ENCODE data around the gene ST3GAL4.
"Not testable (repeated sequence)": the region's sequence is repeated elsewhere in the genome, so short reads cannot be mapped to it uniquely, and the experiment has no call there.

The ST3GAL4 gene

DNA sequence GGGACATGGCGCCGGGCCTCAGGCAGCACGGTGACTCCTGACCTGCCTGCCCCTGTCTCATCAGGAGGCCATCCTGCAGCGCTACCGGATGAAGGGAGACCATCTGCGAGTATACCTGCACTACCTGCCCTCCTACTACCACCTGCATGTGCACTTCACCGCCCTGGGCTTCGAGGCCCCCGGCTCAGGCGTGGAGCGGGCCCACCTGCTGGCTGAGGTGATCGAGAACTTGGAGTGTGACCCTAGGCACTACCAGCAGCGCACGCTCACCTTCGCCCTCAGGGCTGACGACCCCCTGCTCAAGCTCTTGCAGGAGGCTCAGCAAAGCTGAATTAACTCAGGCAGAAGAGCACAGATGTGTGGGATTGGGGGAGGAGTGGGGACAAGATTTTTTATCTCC is 10.2 kb upstream of the ST3GAL4 start:
- in situ Hi-C loops (cut with MboI; ENCODE audit: low sequenced_read_pairs) = no loop called here

DNA sequence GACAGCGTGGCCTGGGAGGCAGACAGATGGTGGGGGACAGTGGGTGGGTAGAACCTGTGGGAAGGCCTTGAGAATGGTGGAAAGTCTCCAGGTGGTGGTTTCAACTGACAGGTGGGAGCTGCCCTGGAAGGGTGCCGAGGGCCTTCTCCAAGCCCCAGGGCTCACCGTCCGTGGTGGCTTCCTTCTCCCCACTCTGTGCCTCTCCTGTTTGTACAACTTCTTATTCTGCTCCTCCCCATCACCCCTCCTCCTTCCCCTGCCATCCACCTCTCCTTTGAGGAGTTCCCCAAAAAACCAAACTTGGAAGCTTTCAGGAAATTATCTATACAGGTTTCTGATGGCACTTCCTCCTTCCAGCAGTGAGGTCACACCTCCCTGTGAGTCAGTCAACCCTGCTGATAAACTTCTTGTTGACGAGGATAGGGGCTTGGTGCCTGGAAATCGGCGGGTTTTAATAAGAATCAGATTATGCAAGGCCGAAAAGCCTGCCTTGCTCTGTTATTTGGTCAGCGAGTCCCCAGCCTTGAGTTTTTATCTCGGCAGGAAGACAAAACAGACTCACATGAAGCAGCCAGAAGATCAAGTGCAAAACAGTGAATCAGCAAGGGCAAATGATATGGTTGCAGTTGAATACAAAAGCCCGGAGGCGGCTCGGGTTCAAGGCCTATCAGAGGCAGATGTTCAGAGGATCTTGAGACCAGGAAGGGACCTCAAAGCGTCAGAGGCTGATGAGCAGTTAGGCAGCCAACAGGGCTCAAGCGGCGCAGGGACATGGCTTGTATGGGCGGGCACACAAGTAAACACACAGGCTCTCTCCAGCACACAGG is 9.5 kb upstream of the ST3GAL4 start:
- in situ Hi-C loops (cut with MboI; ENCODE audit: low sequenced_read_pairs) = no loop called here

DNA sequence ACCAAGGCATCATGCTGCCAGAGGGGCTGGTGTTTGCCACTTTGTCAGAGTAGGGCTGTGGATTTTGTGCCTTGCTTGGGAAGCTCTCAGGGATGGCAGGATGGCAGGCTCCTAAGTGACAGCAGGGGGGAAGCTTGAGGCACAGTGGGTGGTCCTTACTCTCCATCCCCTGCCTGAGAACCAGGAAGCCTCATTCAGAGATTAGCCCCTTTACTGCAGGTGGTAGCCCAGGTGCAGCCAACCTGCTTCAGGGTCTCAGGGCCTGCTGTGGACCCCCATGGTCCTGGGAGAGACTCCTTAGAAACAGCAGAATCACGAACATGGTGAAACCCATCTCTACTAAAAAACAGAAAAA is 8.9 kb upstream of the ST3GAL4 start:
- in situ Hi-C loops (cut with MboI; ENCODE audit: low sequenced_read_pairs) = no loop called here

DNA sequence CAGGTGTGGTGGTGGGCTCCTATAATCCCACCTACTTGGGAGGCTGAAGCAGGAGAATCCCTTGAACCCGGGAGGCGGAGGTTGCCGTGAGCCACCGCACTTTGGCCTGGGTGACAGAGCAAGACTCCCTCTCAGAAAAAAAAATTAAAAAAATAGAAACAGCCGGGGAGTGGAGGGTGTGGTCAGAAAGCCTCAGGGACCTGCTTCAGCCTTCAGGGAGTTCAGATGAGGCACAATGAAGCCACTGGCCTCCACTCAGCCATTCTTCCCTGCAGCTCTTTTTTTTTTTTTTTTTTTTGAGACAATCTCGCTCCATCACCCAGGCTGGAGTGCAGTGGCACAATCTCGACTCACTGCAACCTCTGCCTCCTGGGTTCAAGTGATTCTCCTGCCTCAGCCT is 8.5 kb upstream of the ST3GAL4 start:
- in situ Hi-C loops (cut with MboI; ENCODE audit: low sequenced_read_pairs) = not testable (repeated sequence)

DNA sequence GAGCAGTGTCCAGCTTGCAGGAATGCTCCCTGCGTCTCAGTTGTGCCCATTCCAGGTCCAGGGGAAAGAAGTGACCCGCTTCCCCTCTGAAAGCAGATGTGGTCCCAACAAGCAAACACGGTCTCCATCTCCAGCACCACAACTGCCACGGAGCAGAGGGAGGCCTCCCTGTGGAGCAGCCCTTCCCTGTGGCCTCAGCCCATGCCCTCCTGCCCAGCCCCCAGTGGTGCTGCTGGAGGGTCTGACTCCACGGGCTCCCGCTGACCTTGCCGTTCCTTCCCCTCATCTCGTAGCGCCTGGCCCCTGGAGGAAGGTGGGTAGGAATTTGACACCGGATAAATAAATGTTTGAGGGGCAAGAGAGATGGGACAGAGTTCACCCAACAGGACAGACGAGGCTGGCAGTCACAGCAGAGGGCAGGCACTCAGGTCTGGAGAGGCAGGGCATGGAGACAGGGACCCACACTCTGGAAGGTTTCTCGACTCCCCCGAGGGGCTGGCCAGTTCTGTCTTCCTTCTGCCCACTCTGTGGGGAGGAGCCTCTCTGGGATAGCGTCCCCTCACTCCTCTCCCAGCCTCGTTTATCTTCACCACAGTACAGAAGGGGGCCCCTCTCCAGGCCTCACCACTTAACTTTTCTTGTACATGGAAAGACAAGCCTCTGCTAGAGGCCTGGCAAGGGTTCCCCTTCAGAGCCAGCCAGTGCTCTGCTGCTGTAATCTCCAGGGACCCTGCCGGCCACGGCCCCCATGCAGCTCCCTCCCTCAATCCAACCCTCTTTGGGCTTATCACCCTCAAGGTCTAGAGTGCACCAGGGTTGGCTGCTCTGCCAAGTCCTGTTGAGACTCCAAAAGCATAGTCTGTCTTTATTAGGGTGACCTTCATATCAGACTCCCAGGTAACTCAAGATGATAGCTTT is 7.5 kb upstream of the ST3GAL4 start:
- in situ Hi-C loops (cut with MboI; ENCODE audit: low sequenced_read_pairs) = no loop called here

DNA sequence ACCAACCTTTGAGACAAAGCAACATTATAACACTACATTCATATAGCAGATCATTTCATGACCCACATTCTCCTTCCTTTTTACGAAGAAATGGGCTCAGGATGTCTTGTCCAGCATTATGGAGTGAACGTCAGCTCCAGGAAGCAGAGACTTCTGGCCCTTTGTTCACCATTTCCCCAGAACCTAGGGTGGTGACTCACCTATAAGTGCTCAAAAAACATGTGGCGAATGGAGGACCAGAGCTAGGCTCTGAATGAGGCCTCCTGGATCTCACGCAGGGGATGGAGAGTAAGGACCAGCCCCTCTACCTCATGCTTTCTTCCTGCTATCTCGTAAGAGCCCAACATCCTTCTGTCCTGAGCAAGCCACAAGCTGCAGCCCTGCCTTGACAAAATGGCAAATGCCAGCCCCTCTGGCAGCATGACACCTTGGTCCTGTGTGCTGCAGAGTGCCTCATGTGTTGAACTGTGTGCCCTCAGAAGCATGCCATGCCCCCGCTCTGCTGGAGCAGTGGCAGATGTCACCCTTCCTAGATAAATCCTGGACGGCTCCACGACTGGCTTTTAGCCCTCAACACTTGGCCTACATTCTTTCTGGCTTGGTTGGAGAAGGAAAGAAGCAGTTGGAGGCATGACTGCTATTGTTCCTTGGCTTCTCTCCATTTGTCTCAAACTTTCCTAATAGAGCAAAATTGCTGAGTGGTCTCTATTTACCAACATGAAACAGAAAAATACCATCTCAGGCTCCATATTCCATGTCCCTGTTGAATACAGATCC is 6.5 kb upstream of the ST3GAL4 start:
- in situ Hi-C loops (cut with MboI; ENCODE audit: low sequenced_read_pairs) = no loop called here

DNA sequence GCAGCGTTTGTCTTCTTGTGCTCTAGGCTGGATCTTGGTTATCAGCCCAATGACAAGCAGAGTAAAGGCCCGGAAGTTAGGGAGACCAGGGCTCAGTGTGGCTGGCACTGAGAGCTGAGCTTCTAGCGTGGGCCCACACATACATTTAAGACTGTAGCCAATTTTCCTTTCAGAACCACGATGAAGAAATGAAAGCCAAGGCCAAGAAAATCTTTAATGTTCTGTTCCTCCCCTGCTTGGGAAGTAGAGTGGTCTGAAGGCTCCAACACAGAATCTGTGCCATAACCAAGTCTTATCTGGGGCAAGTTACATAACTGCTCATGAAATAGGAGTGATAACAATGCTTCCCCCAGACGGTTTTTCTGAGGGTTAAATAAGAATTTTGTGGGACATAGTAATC is 4.7 kb upstream of the ST3GAL4 start:
- in situ Hi-C loops (cut with MboI; ENCODE audit: low sequenced_read_pairs) = no loop called here

DNA sequence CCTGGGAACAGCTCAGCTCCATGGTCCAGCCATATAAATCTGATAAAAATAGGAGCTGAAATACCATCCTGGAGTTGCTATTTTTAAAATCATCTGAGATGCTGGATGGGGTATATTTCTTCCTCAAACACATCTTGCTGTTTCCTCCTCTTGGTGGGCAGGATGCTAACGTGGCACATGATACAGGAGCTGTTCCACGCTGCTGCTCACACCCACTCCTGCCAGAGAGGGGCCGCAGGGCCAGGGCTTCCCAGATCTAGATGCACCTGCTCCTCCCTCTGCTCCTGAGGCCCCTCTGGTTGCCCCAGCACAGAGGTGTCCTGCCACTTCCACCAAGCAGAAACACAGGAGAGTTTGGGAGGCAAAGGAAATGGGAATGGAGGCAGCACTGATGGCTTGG is 3.3 kb upstream of the ST3GAL4 start:
- in situ Hi-C loops (cut with MboI; ENCODE audit: low sequenced_read_pairs) = no loop called here

DNA sequence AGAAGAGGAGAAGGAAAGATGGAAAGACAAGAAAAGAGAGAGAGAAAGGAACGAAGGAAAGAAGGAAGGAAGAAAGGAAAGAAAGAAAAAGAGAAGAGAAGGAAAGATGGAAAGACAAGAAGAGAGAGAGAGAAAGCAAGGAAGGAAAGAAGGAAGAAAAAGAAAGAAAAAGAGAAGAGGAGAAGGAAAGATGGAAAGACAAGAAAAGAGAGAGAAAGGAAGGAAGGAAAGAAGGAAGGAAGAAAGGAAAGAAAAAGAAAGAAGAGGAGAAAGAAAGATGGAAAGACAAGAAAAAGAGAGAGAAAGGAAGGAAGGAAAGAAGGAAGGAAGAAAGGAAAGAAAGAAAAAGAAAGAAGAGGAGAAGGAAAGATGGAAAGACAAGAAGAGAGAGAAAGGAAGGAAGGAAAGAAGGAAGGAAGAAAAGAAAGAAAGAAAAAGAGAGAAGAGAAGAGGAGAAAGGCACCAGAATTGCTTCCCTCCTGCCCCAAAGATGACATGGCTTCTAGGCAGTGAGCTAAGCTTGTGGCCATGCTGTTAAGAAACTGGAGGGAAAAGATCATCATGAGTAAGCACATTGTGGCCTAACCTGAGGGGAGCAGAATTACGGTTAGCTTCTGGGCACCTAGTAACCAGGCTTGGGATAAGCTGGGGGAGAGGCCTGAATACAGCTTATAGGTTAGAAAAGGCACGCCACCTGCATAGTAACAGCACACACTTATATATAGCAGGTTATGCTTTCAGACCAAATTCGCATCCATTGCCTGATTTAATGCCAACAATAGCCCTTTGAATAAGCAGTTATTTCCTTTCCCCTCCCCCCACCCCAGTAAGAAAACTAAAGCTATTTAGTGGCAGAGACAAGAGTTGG is 2.3 kb upstream of the ST3GAL4 start:
- in situ Hi-C loops (cut with MboI; ENCODE audit: low sequenced_read_pairs) = no loop called here

DNA sequence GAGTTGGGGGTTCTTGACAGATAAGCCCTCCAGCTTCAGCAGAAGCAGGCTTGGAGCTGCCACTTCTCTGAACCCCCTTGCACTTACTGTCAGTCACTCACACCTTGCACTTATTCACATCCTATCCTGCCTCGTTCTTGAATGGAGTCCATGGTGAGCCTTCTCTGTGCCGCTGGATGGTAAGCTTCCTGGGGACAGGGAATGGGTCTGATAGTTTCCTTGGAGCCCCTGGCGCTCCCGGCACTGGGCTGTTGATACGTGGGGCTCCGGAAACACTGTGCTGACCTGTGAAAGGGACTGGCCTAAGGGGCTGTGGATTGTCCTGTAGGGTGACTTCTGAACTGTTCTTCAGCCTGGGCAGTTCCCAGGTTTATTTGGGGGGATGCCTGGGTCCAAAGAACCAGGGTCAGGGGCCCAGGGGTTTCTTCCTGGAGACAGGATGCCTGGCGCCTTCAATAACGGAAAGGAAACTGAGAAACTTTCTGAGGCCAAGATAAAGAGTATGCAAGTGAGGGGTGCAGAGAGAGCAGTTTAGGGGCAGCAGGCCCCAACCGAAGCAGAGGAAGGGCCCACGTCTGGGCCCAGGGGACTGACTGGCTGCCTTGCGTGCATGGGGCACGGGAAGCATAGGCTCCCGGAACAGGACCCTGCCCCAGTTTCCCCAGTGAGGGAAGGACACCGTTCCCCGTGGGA is 709 bp upstream of the ST3GAL4 start:
- in situ Hi-C loops (cut with MboI; ENCODE audit: low sequenced_read_pairs) = no loop called here

DNA sequence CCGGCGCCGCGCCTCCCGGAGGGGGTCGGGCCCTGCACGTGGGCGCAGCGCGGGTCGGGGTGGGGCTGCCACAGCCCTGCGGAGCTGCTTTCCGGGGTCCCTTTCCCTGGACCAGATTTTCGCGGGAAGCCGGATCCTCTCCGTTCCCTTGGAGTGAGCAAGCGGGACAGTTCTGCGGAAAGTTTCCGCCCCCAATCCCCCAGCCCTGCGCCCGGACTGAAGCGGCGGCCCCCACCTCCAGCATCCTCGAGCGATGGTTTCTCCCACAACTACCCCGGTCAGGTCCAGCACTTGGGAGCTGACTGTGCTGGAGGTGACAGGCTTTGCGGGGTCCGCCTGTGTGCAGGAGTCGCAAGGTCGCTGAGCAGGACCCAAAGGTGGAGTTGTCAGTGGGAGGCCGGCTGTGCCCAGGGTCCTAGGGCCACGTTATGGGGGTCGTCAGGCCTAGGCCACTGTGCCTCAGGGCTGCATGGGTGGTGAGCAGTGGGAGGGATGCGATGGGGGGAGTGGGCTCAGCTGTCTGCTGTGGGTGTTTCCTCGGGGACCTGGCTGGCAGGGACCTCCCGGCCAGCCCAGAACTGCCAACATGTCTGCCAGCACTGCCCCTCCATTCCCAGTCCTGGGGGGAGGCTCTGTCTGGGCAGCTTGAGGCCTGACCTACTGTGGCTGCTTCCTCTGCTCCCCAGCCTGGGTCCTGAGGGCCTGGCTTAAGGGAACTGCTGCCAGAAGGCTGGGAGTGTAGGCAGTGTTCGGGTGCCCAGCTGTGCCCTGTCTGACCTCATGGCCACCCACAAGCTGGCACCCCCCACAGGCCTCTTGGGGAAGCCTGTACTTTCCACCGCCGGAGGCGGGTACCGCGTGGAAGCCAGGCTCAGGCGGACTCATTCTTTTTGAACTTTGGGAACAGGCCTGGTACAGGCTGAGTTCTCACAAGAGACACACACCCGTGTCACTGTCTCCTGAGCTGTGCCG is 726 bp downstream of the ST3GAL4 start:
- in situ Hi-C loops (cut with MboI; ENCODE audit: low sequenced_read_pairs) = no loop called here

DNA sequence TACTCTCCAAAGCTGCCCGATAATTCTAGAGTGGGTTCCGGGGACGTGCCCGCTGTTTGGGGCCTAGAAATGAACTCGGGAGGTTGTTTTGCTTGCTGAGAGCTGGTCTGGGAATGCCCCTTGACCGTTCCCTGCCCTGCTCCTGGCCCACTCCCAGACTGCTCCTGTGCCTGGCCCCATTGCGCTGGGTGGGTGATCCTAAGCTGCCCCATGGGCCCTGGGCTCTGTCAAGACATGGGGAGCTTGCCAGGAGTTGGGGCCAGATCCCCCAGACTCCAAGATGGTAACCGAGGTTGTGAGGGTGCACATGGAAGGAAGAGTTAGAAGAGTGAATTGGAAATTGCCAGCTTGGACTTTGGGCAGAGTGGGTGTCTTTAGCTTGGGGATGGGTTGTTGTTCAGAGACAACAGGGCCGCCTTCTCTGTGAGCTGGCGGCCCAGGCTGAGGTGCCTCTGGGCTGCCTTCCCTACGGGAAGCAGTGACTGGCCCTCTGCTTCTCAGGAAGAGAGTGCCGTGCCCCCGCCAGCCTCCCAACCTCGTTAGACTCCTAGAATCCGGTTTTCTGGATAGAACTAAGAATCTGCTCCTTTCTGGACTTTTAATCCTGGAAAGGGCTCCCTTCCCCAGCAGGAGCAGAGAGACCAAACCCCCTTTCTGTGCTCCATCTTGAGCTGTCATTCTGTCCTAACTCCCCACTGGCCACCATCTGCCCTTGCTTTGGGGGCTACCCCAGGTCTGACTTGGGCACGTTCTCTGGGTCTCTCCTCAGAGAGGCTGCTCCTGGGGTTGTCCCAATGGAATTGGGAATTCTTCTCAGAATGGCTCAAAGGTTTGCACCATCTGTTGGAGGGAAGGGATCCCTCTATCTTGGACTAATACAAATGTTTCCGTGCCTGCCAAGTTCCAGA is 1.8 kb downstream of the ST3GAL4 start:
- in situ Hi-C loops (cut with MboI; ENCODE audit: low sequenced_read_pairs) = no loop called here

DNA sequence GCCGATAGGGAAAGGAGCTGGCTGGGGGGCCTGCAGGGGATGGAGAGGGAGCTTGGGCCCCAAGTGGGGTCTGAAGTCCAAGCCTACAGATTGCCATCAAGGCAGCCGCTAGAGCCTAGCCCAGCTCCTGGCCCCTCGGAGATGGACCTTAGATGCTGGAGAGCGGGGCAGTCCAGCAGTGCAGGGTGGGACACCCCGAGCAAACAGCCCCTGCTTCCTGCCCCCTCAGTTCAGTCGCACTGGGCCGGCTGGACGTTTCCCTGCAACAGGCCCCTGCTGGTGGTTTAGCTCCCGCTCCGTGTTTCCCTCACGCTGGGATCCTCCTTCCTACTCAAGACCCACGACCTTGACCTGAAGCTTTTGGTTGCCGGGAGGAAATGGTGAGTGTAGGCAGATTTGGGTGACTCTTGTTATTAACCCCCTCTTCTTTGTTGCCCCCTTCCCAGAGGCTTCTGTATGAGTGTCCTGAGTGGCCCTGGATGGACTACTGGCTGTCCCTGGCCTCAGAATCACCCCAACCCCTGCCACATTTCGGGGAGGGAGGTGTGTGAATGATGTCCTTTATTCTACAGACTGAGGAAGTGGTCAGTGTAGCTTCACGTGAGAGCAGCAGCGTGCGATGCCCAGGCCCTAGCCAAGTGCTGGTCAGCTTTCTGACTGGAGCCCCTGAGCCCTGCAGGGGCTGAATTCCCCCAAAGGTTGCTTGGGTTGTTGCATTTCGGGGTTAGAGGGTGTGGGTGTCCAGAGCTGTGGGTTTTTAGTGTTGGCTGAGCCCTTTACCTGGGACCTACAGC is 2.7 kb downstream of the ST3GAL4 start:
- in situ Hi-C loops (cut with MboI; ENCODE audit: low sequenced_read_pairs) = no loop called here

DNA sequence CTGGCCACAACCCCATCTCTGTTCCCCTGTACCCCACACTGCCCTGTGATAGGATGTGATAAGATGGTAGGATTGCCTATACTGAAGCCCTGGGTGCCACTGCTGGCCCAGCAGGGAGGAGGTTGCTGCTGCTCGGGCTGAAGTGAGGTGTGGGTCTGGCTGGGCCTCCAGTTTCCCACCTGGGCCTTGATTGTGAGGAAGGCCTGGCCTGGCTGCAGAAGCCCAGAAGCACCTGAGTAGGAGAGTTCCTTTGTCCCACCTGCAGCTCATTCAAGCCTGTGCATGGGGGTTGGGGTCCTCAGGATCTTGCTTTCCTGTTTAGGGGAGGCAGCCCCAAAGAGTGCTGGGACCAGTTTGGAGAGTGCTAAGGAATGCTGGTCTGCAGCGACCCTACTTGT is 3.3 kb downstream of the ST3GAL4 start:
- in situ Hi-C loops (cut with MboI; ENCODE audit: low sequenced_read_pairs) = no loop called here

DNA sequence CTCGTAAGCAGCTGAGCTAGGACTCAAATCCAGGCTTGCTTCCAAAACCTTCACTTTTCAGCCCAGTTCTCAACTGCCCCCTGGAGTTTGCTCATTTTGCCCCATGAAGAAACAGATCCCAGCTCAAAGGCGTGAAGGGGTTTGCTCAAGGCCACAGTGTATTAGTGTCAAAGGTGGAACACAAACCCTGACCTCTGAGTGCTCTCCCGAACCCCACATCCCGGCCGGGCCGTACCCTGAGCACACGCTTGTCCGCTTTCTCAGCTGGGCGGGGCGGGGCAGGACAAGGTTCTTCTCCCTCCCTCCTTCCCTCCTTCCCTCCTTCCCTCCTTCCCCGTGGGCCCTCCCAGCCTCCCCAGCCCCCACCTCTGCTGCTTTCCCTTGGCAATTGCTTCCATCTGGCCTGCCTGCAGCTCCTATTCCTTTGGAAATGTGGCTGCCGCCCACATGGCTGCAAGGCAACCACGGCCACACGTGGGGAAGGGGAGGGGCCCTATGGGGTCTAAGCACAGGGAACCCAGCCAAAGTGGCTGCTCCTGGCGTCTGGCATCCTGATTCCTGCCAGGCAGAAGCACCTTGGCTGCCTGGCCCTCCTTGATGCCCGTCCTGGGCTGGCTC is 4.1 kb downstream of the ST3GAL4 start:
- in situ Hi-C loops (cut with MboI; ENCODE audit: low sequenced_read_pairs) = no loop called here

DNA sequence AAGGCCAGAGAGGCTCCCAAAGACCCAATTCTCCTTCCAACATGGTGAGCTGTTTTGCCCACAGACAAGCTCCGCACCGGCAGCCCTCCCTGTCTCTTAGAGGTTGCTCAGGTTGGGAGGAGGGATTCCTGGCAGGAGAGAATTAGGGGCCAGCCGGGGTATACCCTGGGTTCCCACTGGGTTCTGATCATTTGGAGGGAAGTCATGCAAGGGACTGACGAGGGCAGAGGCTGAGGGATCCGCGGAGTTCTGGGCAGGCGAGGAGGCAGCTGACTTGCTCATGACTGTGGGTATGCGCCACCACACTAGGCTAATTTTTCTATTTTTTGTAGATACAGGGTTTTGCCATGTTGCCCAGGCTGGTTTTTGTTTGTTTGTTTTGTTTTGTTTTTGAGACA is 4.6 kb downstream of the ST3GAL4 start:
- in situ Hi-C loops (cut with MboI; ENCODE audit: low sequenced_read_pairs) = no loop called here

Measured in HL-60/S4 treated with retinoic acid at 250 ng/mL for 4 days and 3 days (cell line).